ENCODE results near the gene ASB4. TPM values are rescaled to one million over a fixed set of nuclear protein-coding genes. Genes with fewer than 3 reads are reported as not detected.

The ASB4 gene
- total RNA-seq, 1 donor from 2014 or later = 6.3 TPM

DNA sequence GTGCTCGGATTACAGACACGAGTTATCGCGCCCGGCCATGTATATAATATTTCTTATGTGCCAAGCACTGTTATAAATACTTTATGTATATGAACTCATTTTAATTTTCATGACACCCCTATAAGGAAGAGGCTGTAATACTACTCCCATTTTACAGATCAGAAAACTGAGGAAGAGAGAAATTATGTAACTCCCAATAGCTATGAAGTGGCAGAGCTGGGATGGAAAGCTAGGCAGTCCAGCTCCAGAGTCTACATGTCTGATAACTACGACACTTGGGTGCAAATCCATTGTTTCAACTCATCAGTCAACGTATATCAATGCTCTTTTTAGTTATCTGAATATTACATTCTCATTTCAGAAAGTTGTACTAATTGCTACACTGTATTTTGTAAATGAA lies 93.6 kb downstream of the ASB4 start:
- no peaks in the 10 kb centered on the region for H3K4me1 ChIP-seq
- TF ChIP-seq, protein P1, sequence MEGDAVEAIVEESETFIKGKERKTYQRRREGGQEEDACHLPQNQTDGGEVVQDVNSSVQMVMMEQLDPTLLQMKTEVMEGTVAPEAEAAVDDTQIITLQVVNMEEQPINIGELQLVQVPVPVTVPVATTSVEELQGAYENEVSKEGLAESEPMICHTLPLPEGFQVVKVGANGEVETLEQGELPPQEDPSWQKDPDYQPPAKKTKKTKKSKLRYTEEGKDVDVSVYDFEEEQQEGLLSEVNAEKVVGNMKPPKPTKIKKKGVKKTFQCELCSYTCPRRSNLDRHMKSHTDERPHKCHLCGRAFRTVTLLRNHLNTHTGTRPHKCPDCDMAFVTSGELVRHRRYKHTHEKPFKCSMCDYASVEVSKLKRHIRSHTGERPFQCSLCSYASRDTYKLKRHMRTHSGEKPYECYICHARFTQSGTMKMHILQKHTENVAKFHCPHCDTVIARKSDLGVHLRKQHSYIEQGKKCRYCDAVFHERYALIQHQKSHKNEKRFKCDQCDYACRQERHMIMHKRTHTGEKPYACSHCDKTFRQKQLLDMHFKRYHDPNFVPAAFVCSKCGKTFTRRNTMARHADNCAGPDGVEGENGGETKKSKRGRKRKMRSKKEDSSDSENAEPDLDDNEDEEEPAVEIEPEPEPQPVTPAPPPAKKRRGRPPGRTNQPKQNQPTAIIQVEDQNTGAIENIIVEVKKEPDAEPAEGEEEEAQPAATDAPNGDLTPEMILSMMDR (IDR thresholded peaks at IDR 0.05; ENCODE audit: borderline replicate concordance) = no peak
- no peak for DNase-seq
- H3K36me3 ChIP-seq = peaks cover 14% of the 10 kb centered on the region
- intact Hi-C loops (cut with micrococcal nuclease) = no loop called here
- no peak overlapping the region for H3K27ac ChIP-seq (replicated peaks)
- H3K9me3 ChIP-seq (replicated peaks) = no peaks in the 10 kb centered on the region
- no peak overlapping the region for H3K4me3 ChIP-seq
- H3K27me3 ChIP-seq (ENCODE audit: low read depth) = no peaks in the 10 kb centered on the region

DNA sequence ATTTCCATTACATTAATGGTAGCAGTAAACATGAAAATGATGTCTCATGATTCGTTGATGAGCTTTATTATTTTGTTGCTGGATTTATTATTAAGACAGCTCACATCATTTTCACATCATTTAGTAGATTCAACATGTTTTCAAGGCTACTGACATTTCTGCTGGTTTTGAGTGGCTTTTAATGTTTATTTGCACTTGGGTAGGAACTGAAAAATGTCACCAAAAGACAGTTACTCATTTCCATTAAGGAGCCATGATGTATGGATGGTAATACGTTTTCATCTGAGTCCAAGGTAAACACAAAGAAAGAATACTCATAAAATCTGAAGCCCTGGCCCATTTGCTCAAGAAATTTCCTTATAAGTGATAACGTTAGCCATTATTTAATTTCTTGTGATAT lies 95.7 kb downstream of the ASB4 start:
- peaks cover 35% of the 10 kb centered on the region for H3K36me3 ChIP-seq
- intact Hi-C loops (cut with micrococcal nuclease) = no loop called here
- no peaks in the 10 kb centered on the region for H3K9me3 ChIP-seq (replicated peaks)
- peak overlapping the region; percentile 36 for H3K27ac ChIP-seq (replicated peaks)
- H3K27me3 ChIP-seq (ENCODE audit: low read depth) = no peaks in the 10 kb centered on the region
- TF ChIP-seq, protein P1 (IDR thresholded peaks at IDR 0.05; ENCODE audit: borderline replicate concordance) = no peak
- peaks cover 20% of the 10 kb centered on the region for H3K4me1 ChIP-seq
- DNase-seq = no peak
- no peak overlapping the region for H3K4me3 ChIP-seq

DNA sequence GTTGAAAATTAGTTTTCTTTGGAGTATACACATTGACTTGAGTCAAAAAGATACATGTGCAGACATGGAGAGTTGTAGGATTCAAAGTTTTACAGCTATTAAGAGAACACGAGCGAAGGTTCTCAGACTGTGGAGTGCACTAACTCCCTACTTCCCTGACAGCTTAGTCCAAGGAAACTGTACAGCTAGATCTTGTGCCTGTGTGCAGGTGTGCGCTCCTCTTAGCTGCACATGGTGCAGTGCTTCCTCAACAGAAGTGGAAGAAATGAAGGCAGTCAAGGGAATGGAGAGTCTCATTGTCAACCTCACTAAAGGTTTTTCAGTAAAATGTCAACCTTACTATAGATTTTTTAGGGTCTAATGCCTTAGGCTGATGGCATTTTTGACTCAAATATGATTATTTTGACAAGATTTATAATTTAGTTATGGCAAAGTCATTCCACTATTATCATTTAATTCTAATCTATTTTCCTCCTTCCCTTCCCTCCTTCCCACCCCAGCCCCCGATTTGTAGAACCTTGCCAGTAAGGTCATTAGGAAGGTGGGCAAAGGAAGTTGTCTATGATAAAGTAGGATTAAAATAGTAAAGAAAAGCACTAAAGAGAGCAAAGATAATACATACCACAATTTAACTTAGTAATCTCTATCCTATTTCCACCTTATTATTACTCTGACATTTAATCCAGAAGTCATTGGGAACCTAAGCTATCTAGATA lies 97.0 kb downstream of the ASB4 start:
- no peaks in the 10 kb centered on the region for H3K27me3 ChIP-seq (ENCODE audit: low read depth)
- H3K27ac ChIP-seq (replicated peaks) = peak overlapping the region; percentile 36
- TF ChIP-seq, protein P1 (IDR thresholded peaks at IDR 0.05; ENCODE audit: borderline replicate concordance) = no peak
- DNase-seq = no peak
- intact Hi-C loops (cut with micrococcal nuclease) = no loop called here
- no peak overlapping the region for H3K4me3 ChIP-seq
- no peaks in the 10 kb centered on the region for H3K9me3 ChIP-seq (replicated peaks)
- peaks cover 32% of the 10 kb centered on the region for H3K4me1 ChIP-seq
- peaks cover 48% of the 10 kb centered on the region for H3K36me3 ChIP-seq

DNA sequence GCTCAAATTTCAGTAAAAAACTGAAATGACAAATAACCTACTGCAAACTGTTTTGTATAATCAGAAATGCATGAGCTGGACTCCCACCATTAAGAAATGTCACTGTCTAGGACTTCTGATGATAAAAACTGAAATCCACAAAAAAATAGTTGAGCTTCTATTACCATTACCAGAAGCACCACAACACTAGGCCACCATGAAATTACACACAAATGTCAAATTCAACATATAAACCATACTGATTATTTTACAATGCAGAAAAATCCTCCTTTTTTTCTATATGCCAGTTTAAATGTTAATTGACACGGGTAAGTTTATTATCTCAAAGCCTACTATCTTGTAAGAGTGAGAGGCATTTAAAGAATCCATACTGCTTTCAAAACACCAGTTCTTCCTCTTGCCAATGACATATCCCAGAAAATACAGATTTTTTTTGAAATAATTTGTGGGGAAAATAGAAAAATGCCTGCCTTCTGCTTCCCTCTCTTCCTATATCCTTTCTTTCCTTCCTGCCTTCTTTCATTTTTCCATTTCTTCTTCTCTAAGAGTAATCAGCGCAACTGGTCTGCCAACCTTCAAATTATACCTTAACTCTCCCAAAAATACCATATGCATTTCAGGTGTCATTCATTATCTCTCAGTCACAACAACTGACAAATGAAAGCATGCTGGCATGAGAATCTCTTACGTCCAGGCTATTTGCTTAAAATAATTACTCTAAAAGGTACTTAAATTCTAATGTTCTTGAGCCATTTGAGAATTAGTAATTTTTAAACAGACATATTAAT lies 98.3 kb downstream of the ASB4 start:
- Histone ChIP-seq H3K4me3 (no peak overlapping the region), H3K9me3 (replicated peaks) (no peaks in the 10 kb centered on the region), H3K27ac (replicated peaks) (peak overlapping the region; percentile 37), H3K27me3 (ENCODE audit: low read depth) (no peaks in the 10 kb centered on the region), H3K4me1 (peaks cover 45% of the 10 kb centered on the region), H3K36me3 (peaks cover 61% of the 10 kb centered on the region)
- TF ChIP-seq, protein P1 (IDR thresholded peaks at IDR 0.05; ENCODE audit: borderline replicate concordance) = no peak
- no peak for DNase-seq
- intact Hi-C loops (cut with micrococcal nuclease) = no loop called here

DNA sequence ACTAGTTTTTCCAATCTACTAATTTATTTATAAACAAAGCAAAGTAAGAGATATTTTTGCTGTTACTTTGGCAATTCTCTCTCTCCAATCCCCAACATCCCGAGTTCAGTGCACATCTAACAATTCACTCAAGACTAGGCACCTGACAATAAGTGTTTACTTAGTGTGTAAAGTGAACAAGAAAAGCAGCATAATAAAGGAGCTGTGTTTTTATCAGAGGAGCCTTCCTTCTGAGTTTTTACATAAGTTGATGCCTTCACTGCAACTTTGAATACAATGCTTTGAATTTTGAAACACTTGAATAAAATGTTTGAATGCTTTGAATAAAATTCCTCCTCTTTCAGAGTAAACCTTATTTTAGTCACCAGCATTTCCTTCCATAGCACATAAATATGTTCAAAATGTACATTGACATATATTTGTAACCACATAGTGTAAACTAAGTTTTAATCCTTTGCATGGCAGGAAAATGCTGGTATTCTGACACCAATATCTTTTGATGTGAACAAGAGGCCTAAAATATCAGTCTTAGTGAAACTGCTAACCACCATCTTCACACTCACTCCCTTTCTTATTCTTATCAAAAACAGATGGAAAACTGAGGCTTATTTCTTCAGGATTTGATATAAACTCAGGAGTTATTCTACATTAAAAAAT lies 99.2 kb downstream of the ASB4 start:
- Histone ChIP-seq H3K36me3 (peaks cover 70% of the 10 kb centered on the region), H3K9me3 (replicated peaks) (no peaks in the 10 kb centered on the region), H3K27me3 (ENCODE audit: low read depth) (no peaks in the 10 kb centered on the region), H3K27ac (replicated peaks) (peak overlapping the region; percentile 37), H3K4me1 (peaks cover 54% of the 10 kb centered on the region), H3K4me3 (no peak overlapping the region)
- DNase-seq = no peak
- intact Hi-C loops (cut with micrococcal nuclease) = no loop called here
- TF ChIP-seq, protein P1 (IDR thresholded peaks at IDR 0.05; ENCODE audit: borderline replicate concordance) = no peak

All from left ventricle myocardium inferior (tissue), 1 donor.